Erythroblast (primary cell): ENCODE measurements around the gene NTSR2.

ENCODE experiments used
- GATA1 ChIP-seq: IDR thresholded peaks from 2 replicates; pipeline ENCODE4 v1.6.1; 2011; ENCODE audit warnings: low read depth, mild to moderate bottlenecking, control low read depth, low read length, moderate library complexity
- POLR2A ChIP-seq: IDR thresholded peaks from 2 replicates; pipeline ENCODE4 v1.6.1; 2011; ENCODE audit warnings: mild to moderate bottlenecking, low read length

DNA sequence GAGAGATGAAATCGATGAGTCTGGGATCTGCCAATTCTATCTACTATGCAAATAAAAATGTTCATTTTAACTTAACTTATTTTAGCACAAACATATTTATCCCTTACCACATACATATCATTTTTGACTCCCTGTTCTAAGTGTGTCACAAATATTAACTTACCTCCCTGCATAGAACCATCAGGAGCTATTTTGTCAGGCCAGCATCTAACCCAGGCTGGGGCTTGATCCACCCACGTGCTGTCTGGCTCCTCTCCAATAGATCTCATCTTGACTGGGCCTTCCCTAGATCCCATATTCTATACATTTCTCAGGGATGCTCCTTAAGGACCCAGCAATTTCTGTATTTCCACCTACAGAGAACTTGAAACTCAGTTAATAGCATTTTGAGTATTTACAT lies 20.9 kb downstream of the NTSR2 start:
- TF ChIP-seq POLR2A (no peak), GATA1 (no peak)
